Adrenal gland (tissue), 12 donors: ENCODE data around the gene SLC18B1. TPM values are rescaled to one million over a fixed set of nuclear protein-coding genes. Genes with fewer than 3 reads are reported as not detected.

Experiments
- DNase-seq, 7 donors: peaks; one replicate each; pipeline ENCODE4 v3.0.0-alpha.2; 2019 to 2020
- H3K27ac ChIP-seq, 5 donors: fragments of 200-600 bp; sonication (generic) in 4 of 5; 1 replicate in 3 of 5; 2 replicates in 2 of 5; pipeline versions ENCODE4 v1.5.1 to v1.8.0; 2016 to 2020; ENCODE audit warnings: mild to moderate bottlenecking in 1 of 5
- H3K27me3 ChIP-seq: fragments of 200-600 bp; 2 replicates; pipeline ENCODE4 v1.8.0; 2021
- H3K36me3 ChIP-seq, 2 donors: fragments of 200-600 bp; replicated peaks in 1 of 2; 1 replicate in 1 of 2; 2 replicates in 1 of 2; pipeline versions ENCODE4 v1.5.1 to v1.8.0; 2018 to 2022
- H3K4me1 ChIP-seq, 2 donors: fragments of 200-600 bp; replicated peaks in 1 of 2; 1 replicate in 1 of 2; 2 replicates in 1 of 2; pipeline versions ENCODE4 v1.5.1 to v1.8.0; 2018 to 2021
- H3K4me3 ChIP-seq, 4 donors: fragments of 200-600 bp; sonication (generic) in 3 of 4; one replicate each; pipeline ENCODE4 v1.5.1; 2016 to 2018
- H3K9me3 ChIP-seq, 3 donors: fragments of 200-600 bp; sonication (generic) in 1 of 3; replicated peaks in 1 of 3; 1 replicate in 2 of 3; 2 replicates in 1 of 3; pipeline versions ENCODE4 v1.5.1 to v1.8.0; 2016 to 2021
- CTCF ChIP-seq, 6 experiments: fragments of 450-650 bp in 4 of 6; fragments of 200-600 bp in 2 of 6; sonication (generic) in 1 of 6; IDR thresholded peaks; 1 replicate in 5 of 6; 2 replicates in 1 of 6; pipeline versions ENCODE4 v1.5.1 to v1.8.0; 2016 to 2021; ENCODE audit warnings: antibody characterized with exemption in 6 of 6, mild to moderate bottlenecking in 2 of 6, moderate library complexity in 1 of 6
- POLR2A ChIP-seq, 2 donors: fragments of 450-650 bp; IDR thresholded peaks; one replicate each; pipeline ENCODE4 v1.6.1; 2017; ENCODE audit warnings: antibody characterized with exemption in 2 of 2, mild to moderate bottlenecking in 2 of 2, moderate library complexity in 1 of 2
- WGBS, 4 donors: extraction: QIAGEN DNeasy Blood & Tissue Kit in 2 of 4; methylation state at CpG; one replicate each; pipeline versions ENCODE4 v1.1.5 to v1.1.7; 2013 to 2017; 5-methylcytosine and 5-hydroxymethylcytosine counted together
- intact Hi-C, 2 donors: fragments of 100-400 bp; cut with DNase I; formaldehyde crosslinking; loops; one replicate each; pipeline versions ENCODE4 v1.14.1 to v1.15.0; 2022 to 2023
- polyA plus RNA-seq, 3 donors: library from polyadenylated mRNA; stranded (reverse); fragments of 200-250 nt in 2 of 3; fragments of 350-450 nt in 1 of 3; fragmentation: Illumina TruSeq in 1 of 3; extraction: RNeasy Lipid Tissue Mini Kit (QIAGEN cat#74804) in 1 of 3; gene quantifications; one replicate each; pipeline ENCODE4 v1.2.3, GENCODE V29; 2013 to 2014
- total RNA-seq, 9 donors: library from RNA; depleted of rRNA in 4 of 9; stranded (reverse); fragments of >200 nt in 4 of 9; fragments of 120-200 nt in 1 of 9; fragmentation: NEBNext Ultra II Directional in 1 of 9; extraction: Animal tissue kit (Norgen Biotek cat#: 25700) in 1 of 9; gene quantifications; one replicate each; pipeline versions ENCODE4 v1.1.0 to v1.2.4, GENCODE V29; 2013 to 2023
- donor health status: healthy with polysubstance abuse.
- donor health status: Bipolar disorder and iron deficiency.
- donor health status: DM: yes; HTN: yes; CAD: no.
- donor health status: DM: no; HTN: no; CAD: no.
- donor health status: DM: no; HTN: no; CAD: no.
- donor health status: DM: yes; HTN: yes; CAD: no.

Gene SLC18B1
- total and polyA plus RNA-seq, 12 donors, result 8.7 to 32.8 (median 14.0) TPM

DNA sequence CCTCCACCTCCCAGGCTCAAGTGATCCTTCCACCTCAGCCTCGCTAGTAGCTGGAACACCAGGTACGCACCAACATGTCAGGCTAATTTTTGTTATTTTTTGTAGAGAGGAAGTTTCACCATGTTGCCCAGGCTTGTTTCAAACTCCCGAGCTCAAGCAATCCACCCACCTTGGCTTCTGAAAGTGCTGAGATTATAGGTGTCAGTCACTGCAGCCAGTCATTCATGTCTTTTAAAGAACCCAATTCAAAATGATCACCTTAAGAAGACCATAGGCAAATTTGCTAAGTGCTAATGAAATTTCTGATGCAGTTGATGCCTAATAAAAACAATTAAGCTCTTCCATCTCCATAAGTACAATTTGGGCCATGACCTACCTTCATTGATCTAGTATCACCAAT lies 38.2 kb downstream of the SLC18B1 start:
- no peak for DNase-seq
- no peaks in the 10 kb centered on the region for H3K27me3 ChIP-seq
- peaks cover 0 to 12% of the 10 kb centered on the region in 2 donors for H3K4me1 ChIP-seq
- H3K4me3 ChIP-seq, result no peak overlapping the region
- no peaks in the 10 kb centered on the region for H3K9me3 ChIP-seq
- 84 to 96% (median 91%) methylated on average over 3 of the region's 3 CpGs for WGBS, 4 donors
- TF ChIP-seq CTCF (IDR thresholded peaks at IDR 0.05) (no peak), POLR2A (IDR thresholded peaks at IDR 0.05) (no peak)
- intact Hi-C loops, result loop anchor here (10.0 kb wide), 1 partner anchor 85 kb away; no protein-coding TSS in a partner anchor
- H3K27ac ChIP-seq, result no peak overlapping the region
- H3K36me3 ChIP-seq, result no peaks in the 10 kb centered on the region

GRCh38 chr6:132758689-132759088 lies 39.7 kb downstream of the SLC18B1 start:
- H3K4me1 ChIP-seq, result peaks cover 0 to 12% of the 10 kb centered on the region in 2 donors
- H3K9me3 ChIP-seq, result no peaks in the 10 kb centered on the region
- intact Hi-C loops, result no loop called here
- no peak for DNase-seq
- H3K4me3 ChIP-seq, result no peak overlapping the region
- no peak overlapping the region for H3K27ac ChIP-seq
- 87 to 96% (median 90%) methylated on average over 2 of the region's 2 CpGs for WGBS, 4 donors
- H3K27me3 ChIP-seq, result no peaks in the 10 kb centered on the region
- H3K36me3 ChIP-seq, result no peaks in the 10 kb centered on the region
- TF ChIP-seq POLR2A (IDR thresholded peaks at IDR 0.05) (no peak), CTCF (IDR thresholded peaks at IDR 0.05) (no peak)

DNA sequence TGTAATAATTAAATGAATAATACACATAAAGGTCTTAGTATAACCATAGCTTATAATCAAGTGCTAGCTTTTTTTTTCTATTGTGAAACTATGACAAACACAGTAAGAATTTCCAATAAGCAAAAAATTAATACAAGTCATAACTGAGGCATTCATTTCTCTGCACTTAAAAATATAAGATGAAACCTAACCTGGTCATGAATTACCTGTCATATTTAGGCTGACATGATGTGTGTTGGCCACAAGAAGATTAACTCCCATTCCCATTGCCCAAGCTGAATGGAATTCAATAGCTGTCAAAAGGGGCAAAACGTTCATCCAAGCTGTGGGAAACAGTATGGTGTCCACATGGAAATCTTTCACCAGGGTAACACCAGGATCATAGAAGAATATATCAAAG lies 46.2 kb downstream of the SLC18B1 start:
- 50 to 64% (median 58%) methylated on average over 1 of the region's 1 CpG for WGBS, 4 donors
- no peaks in the 10 kb centered on the region for H3K36me3 ChIP-seq
- no peaks in the 10 kb centered on the region for H3K27me3 ChIP-seq
- H3K4me3 ChIP-seq, result no peak overlapping the region
- intact Hi-C loops, result no loop called here
- no peak for TF ChIP-seq POLR2A (IDR thresholded peaks at IDR 0.05)
- TF ChIP-seq CTCF (IDR thresholded peaks at IDR 0.05), result no peak
- no peak overlapping the region for H3K27ac ChIP-seq
- H3K4me1 ChIP-seq, result no peaks in the 10 kb centered on the region
- no peaks in the 10 kb centered on the region for H3K9me3 ChIP-seq
- no peak for DNase-seq

- H3K4me1 ChIP-seq, result no peaks in the 10 kb centered on the region
- 73 to 100% (median 87%) methylated on average over 1 of the region's 1 CpG for WGBS, 4 donors
- no peak overlapping the region for H3K4me3 ChIP-seq
- no peaks in the 10 kb centered on the region for H3K27me3 ChIP-seq
- H3K27ac ChIP-seq, result no peak overlapping the region
- no peaks in the 10 kb centered on the region for H3K36me3 ChIP-seq
- intact Hi-C loops, result no loop called here
- no peak for DNase-seq
- TF ChIP-seq CTCF (IDR thresholded peaks at IDR 0.05) (no peak), POLR2A (IDR thresholded peaks at IDR 0.05) (no peak)
- no peaks in the 10 kb centered on the region for H3K9me3 ChIP-seq
Measured at GRCh38 chr6:132751828-132752227, 46.6 kb downstream of the SLC18B1 start.
